NCI-H69 (cell line): ENCODE data around the gene RASAL2.

Source experiments
- DNase-seq: peaks from one replicate; lab custom pipeline; 2025; lab: John Stamatoyannopoulos, UW

Gene RASAL2

GRCh38 chr1:178456472-178456871 lies 362.6 kb downstream of the RASAL2 start:
- no peak for DNase-seq

- DNase-seq: no peak
Measured at GRCh38 chr1:178457651-178458050, 363.7 kb downstream of the RASAL2 start.

- DNase-seq: no peak
Measured at GRCh38 chr1:178458203-178458602, 364.3 kb downstream of the RASAL2 start.

GRCh38 chr1:178461104-178461503 lies 367.2 kb downstream of the RASAL2 start:
- DNase-seq: no peak

- no peak for DNase-seq
Measured at GRCh38 chr1:178461701-178462100, 367.8 kb downstream of the RASAL2 start.

- DNase-seq: no peak
Measured at GRCh38 chr1:178464141-178464540, 370.2 kb downstream of the RASAL2 start.

GRCh38 chr1:178464566-178464965 lies 370.7 kb downstream of the RASAL2 start:
- no peak for DNase-seq

GRCh38 chr1:178465011-178465410 lies 371.1 kb downstream of the RASAL2 start:
- no peak for DNase-seq

- DNase-seq: no peak
Measured at GRCh38 chr1:178467837-178468236, 373.9 kb downstream of the RASAL2 start.

- DNase-seq: peak; percentile 44
Measured at GRCh38 chr1:178470411-178470960, 376.6 kb downstream of the RASAL2 start.

- DNase-seq: no peak
Measured at GRCh38 chr1:178472531-178472930, 378.6 kb downstream of the RASAL2 start.

GRCh38 chr1:178477373-178477772 lies 383.5 kb downstream of the RASAL2 start:
- DNase-seq: no peak

GRCh38 chr1:178477841-178478240 lies 383.9 kb downstream of the RASAL2 start:
- DNase-seq: no peak

- DNase-seq: no peak
Measured at GRCh38 chr1:178483251-178483957, 389.5 kb downstream of the RASAL2 start.

- no peak for DNase-seq
Measured at GRCh38 chr1:178484698-178485225, 390.9 kb downstream of the RASAL2 start.

- no peak for DNase-seq
Measured at GRCh38 chr1:178485541-178485981, 391.7 kb downstream of the RASAL2 start.

- DNase-seq: no peak
Measured at GRCh38 chr1:178486100-178487069, 392.5 kb downstream of the RASAL2 start.

- no peak for DNase-seq
Measured at GRCh38 chr1:178487070-178487615, 393.2 kb downstream of the RASAL2 start.

GRCh38 chr1:178488393-178488792 lies 394.5 kb downstream of the RASAL2 start:
- no peak for DNase-seq

GRCh38 chr1:178489399-178489798 lies 395.5 kb downstream of the RASAL2 start:
- no peak for DNase-seq

- no peak for DNase-seq
Measured at GRCh38 chr1:178490136-178490535, 396.2 kb downstream of the RASAL2 start.

- no peak for DNase-seq
Measured at GRCh38 chr1:178490967-178491366, 397.1 kb downstream of the RASAL2 start.
